Measurements from ENCODE around the gene SLC30A5.

DNA sequence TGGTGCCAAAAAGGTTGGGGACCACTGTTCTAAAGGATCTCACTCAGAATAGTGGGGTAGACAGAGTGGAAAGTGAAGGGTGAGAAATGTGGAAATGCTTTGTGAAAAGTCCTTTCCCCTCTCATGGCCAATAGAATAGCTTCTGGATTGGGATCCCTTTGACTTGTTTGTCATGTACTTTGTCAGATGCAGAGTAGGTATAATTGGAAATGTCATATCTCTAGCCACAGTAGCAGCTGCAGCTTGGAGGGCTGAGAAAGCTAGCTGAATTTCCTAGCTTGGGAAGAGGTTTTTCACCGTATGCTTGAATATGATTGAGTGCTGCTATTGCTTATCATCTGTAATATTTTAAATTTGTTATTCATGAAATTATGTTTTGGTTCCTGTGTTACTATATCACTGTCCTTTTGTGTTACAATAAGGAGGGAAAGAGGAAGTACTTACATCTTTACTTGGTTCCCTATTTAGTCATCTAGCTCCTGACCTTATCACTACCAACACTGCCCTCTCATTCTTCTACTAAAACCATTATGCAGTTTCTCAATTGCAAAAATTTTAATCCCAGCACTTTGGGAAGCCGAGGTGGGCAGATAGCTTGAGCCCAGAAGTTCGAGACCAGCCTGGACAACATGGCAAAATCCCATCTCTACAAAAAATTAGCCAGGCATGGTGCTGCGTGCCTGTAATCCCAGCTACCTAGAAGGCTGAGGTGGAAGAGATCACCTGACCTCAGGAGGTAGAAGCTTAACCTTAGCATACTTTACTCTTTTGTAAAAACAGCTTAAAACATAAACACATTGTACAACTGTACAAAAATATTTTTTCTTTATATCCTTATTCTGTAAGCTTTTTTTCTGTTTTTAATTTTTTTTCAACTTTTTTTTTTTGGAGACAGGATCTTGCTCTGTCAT, 12.4 kb downstream of the SLC30A5 start:
- TF ChIP-seq, protein P1, sequence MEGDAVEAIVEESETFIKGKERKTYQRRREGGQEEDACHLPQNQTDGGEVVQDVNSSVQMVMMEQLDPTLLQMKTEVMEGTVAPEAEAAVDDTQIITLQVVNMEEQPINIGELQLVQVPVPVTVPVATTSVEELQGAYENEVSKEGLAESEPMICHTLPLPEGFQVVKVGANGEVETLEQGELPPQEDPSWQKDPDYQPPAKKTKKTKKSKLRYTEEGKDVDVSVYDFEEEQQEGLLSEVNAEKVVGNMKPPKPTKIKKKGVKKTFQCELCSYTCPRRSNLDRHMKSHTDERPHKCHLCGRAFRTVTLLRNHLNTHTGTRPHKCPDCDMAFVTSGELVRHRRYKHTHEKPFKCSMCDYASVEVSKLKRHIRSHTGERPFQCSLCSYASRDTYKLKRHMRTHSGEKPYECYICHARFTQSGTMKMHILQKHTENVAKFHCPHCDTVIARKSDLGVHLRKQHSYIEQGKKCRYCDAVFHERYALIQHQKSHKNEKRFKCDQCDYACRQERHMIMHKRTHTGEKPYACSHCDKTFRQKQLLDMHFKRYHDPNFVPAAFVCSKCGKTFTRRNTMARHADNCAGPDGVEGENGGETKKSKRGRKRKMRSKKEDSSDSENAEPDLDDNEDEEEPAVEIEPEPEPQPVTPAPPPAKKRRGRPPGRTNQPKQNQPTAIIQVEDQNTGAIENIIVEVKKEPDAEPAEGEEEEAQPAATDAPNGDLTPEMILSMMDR (IDR thresholded peaks at IDR 0.05): no peak
- no peak for TF ChIP-seq EZH2 (IDR thresholded peaks at IDR 0.05; ENCODE audit: borderline replicate concordance, insufficient read depth, low read depth, low read length, poor library complexity, severe bottlenecking)
